AG04450 (cell line): ENCODE data around the gene FAM81A. TPM values are rescaled to one million over a fixed set of nuclear protein-coding genes. Genes with fewer than 3 reads are reported as not detected.

Source experiments
- CTCF ChIA-PET: fragments of 300-600, 350-600 bp; formaldehyde crosslinking; extraction: SDS; loops from one replicate; lab custom pipeline; 2022; ENCODE audit warnings: antibody characterized with exemption, inconsistent platforms; lab: Charles Lee
- POLR2A ChIA-PET: fragments of 350-600 bp; formaldehyde crosslinking; extraction: SDS; loops from one replicate; lab custom pipeline; 2021; ENCODE audit warnings: antibody characterized with exemption, inconsistent platforms; lab: Yijun Ruan, JAX
- DNase-seq: peaks from one replicate; pipeline ENCODE4 v3.0.0-alpha.2; 2011; ENCODE audit warnings: low read depth, low spot score
- H3K27ac ChIP-seq: one replicate; pipeline ENCODE4 v1.5.1; 2012; ENCODE audit warnings: low read depth, low read length, control low read depth
- H3K27me3 ChIP-seq: one replicate; pipeline ENCODE4 v1.6.0; 2012; ENCODE audit warnings: low read length; ENCODE audit not compliant: control insufficient read depth, insufficient read depth
- H3K4me3 ChIP-seq: 2 replicates; pipeline ENCODE4 v1.5.1; 2011; ENCODE audit warnings: mild to moderate bottlenecking, low read depth, low read length, control low read depth
- H3K9me3 ChIP-seq: 2 replicates; pipeline ENCODE4 v1.5.1; 2012; ENCODE audit warnings: low read length; ENCODE audit not compliant: control insufficient read depth, insufficient read depth
- polyA plus RNA-seq: library from polyadenylated mRNA; depleted of rRNA; stranded (reverse); fragments of >200 nt; gene quantifications from 2 replicates; pipeline ENCODE4 v1.2.3, GENCODE V29; 2011
- TF ChIP-seq, protein P1 (sequence below): IDR thresholded peaks from 2 replicates; pipeline ENCODE4 v1.5.1; 2011; ENCODE audit warnings: low read depth, low read length, control low read depth, inconsistent platforms

Gene FAM81A
- polyA plus RNA-seq, 1 experiment: not detected

DNA sequence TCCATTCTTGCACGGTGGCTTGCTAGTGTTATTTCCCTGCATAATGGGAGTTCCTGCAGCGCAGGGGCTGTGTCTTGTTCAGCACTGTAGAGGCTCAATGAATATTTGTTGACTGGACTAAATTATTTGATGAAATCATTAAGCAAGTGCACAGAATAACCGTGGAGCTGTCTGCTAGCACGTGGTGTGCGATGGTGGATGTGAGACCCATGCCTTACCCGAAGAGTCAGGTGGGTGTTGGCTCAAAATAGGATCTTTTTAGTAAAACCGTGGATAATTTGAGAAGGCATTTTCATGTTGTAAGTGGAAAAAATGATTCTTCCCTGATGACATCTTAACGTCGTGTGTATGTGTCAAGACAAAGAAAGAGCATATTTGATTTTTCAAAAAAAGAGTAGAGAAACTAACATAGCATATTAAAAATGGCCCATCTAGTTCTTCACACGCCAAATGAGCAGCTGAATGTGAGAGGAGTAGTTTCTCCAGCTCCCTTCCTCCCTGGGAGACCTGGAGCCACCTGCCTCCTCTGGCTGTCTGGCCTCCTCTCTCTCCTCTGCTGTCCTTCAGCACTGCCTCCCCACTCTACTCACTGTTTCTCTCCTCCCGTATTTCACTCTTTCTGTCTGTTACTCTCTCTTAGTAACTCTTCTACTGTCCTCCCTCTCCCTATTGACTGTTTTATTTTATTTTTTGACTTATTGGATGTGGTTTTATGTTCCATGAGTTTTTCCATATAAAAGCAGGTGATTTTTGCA is 6.3 kb downstream of the FAM81A start:
- ChIA-PET POLR2A (no interaction called here), CTCF (no interaction called here)

DNA sequence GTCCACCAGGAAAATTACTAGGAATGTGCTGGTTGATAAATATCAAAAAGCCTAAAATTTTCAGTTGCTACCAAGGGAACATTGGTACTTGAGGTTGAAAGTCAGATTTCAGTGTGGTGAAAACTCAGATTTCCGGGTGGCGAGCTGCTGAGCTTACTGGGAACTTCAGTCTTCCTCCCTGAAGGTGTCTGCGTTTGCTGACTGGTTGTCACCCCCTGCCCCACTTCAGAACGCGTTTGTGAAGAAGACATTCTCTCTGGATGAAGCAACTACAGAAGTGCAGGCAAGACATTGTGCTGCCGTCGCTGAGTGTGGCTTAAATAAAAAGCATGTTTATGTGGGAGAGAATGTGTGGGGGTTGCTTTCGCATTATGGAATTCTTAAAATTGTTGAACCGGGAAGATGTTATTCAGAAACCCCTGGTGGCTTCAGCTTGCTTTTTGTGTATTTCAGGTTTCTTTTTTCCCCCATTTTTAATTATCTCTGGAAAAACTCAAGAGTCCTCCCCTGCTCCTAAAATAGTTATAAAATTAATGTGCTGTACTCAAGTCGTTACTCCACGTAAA is 7.1 kb downstream of the FAM81A start:
- ChIA-PET POLR2A (no interaction called here), CTCF (no interaction called here)
- Histone ChIP-seq H3K9me3 (no peaks in the 10 kb centered on the region), H3K27ac (no peak overlapping the region), H3K4me3 (no peak overlapping the region), H3K27me3 (peaks cover 20% of the 10 kb centered on the region)
- TF ChIP-seq, protein P1, sequence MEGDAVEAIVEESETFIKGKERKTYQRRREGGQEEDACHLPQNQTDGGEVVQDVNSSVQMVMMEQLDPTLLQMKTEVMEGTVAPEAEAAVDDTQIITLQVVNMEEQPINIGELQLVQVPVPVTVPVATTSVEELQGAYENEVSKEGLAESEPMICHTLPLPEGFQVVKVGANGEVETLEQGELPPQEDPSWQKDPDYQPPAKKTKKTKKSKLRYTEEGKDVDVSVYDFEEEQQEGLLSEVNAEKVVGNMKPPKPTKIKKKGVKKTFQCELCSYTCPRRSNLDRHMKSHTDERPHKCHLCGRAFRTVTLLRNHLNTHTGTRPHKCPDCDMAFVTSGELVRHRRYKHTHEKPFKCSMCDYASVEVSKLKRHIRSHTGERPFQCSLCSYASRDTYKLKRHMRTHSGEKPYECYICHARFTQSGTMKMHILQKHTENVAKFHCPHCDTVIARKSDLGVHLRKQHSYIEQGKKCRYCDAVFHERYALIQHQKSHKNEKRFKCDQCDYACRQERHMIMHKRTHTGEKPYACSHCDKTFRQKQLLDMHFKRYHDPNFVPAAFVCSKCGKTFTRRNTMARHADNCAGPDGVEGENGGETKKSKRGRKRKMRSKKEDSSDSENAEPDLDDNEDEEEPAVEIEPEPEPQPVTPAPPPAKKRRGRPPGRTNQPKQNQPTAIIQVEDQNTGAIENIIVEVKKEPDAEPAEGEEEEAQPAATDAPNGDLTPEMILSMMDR: no peak
- DNase-seq: no peak

More for the DNA sequence above, 6.3 kb downstream of the FAM81A start:
- Histone ChIP-seq H3K9me3 (no peaks in the 10 kb centered on the region), H3K27ac (no peak overlapping the region), H3K4me3 (no peak overlapping the region), H3K27me3 (peaks cover 25% of the 10 kb centered on the region)
- TF ChIP-seq, protein P1: no peak
- DNase-seq: no peak

DNA sequence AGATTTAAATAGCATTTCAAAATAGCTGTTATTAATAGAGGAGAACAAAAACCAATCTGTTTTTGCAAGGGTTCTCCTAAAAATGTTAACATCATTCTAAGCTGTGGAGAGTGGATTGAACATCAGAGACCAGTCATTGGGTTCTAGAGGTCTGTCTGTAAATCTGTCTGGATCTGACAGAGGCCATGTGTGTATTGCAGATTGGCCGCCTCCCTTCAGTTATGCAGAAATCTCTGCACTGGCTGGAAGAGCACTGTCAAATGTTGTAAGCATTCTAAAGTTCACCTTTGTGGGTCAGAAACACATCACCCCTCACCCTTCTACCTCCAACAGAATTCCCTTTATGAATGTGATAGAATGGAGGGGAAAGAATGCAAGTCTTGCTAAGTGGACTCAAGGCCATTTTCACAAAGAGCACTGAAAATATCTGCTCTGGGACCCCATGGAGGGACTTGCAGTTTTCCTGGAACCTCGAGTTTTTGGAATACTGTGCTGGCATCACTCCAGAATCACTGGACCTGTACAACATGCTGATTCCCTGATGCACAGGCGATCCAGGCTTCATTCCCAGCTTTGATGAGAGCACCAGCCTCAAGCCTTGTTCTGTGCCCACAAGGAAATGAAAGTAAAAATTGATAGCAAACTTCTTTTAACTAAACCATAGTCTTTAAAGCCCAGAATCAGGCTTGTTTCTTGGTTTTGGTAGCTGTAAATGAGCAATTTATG is 8.4 kb downstream of the FAM81A start:
- TF ChIP-seq, protein P1: no peak
- H3K27ac ChIP-seq: no peak overlapping the region
- no peak overlapping the region for H3K4me3 ChIP-seq
- ChIA-PET CTCF (no interaction called here), POLR2A (no interaction called here)
- no peak for DNase-seq
- no peaks in the 10 kb centered on the region for H3K9me3 ChIP-seq
- peaks cover 9% of the 10 kb centered on the region for H3K27me3 ChIP-seq

DNA sequence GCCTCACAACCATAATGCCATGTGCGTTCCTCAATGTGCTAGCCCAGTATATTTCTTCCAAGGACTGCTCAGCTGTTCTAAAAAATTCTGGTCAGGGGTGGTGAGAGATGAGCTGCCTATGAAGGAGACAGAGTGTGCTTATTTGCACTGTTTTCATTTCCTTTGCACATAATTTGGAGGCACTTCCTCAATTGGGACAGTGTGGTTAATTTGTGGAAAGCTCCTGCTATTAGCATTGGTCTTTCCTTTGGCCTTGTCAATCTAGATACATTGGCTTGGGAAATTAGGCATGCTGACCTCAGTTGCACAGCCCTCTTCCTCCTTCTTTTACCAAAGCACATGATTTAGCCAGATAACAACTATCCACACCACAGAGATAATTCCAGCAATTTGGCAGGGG is 9.4 kb downstream of the FAM81A start:
- peaks cover 8% of the 10 kb centered on the region for H3K27me3 ChIP-seq
- no peaks in the 10 kb centered on the region for H3K9me3 ChIP-seq
- ChIA-PET CTCF (no interaction called here), POLR2A (no interaction called here)
- H3K27ac ChIP-seq: no peak overlapping the region
- no peak for DNase-seq
- TF ChIP-seq, protein P1: no peak
- H3K4me3 ChIP-seq: no peak overlapping the region

DNA sequence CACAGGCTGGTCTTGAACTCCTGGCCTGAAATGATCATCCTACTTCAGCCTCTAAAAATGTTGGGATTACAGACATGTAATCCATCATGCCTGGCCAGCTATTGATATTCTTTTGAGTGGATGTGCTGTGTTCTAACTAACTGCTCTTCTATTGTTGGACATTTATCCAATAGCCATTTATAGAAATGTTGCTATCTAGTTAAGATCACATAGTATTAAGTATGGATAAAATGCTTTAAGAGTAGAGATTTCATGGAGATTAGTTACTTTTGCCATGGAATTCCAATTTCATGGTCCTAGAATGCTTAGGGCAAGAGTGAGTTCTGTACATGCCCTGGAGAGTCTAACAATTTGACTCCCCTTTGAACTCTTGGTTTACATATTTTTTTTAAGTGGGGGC is 10.9 kb downstream of the FAM81A start:
- ChIA-PET POLR2A (no interaction called here), CTCF (no interaction called here)
- TF ChIP-seq, protein P1: no peak
- DNase-seq: no peak
- Histone ChIP-seq H3K9me3 (no peaks in the 10 kb centered on the region), H3K27me3 (peaks cover 7% of the 10 kb centered on the region), H3K4me3 (no peak overlapping the region), H3K27ac (no peak overlapping the region)
